Stimulated activated naive CD4-positive, alpha-beta T cell treated with Interleukin-2 at 50 U/mL for 16 hours (primary cell): ENCODE measurements around the gene RAG1.
A peak's percentile ranks its signal among the peaks of the same experiment; 100 is the strongest.
"Not testable (repeated sequence)": the region's sequence is repeated elsewhere in the genome, so short reads cannot be mapped to it uniquely, and the experiment has no call there.

Experiments used
- DNase-seq: peaks from one replicate; lab custom pipeline; 2025; lab: John Stamatoyannopoulos, UW

RAG1 gene

DNA sequence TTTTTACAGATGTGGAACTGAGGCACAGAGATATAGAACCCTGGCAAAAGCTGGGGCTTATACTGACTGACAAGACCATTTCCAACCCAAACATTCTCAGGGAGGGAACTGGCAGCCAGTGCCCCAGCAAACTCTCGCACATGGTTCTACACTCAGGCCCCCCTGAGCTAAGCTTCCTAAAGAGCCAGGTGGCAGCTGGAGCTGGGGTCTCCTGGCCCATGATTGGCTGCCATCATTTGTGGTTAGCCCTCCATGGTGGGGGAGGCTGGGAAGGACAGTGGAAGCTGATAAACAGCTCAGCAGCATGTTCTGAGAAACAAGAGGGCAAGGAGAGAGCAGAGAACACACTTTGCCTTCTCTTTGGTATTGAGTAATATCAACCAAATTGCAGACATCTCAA, at the start of gene RAG1:
Gene RAG1 (plus strand): TSS at position 314 of the 400 bp plus-strand sequence. CDS start 5,298 bp downstream, outside the sequence.
- no peak for DNase-seq

DNA sequence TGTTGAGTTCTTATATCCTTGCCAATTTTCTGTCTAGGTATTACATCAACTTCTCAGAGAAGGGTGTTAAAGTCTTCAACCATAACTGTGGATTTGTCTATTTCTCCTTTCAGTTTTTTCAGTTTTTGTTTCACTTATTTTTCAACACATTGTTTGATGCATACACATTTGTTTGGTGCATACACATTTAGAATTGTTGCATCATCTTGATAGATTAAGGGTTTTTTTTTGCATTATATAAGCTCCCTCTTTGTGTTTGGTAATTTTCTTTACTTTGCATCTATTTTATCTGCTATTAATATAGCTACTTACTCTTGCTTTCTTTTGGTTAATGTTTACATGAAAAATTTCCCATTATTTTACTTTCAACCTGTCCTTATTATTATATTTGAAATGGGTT, 37.0 kb upstream of the RAG1 start:
- no peak for DNase-seq

DNA sequence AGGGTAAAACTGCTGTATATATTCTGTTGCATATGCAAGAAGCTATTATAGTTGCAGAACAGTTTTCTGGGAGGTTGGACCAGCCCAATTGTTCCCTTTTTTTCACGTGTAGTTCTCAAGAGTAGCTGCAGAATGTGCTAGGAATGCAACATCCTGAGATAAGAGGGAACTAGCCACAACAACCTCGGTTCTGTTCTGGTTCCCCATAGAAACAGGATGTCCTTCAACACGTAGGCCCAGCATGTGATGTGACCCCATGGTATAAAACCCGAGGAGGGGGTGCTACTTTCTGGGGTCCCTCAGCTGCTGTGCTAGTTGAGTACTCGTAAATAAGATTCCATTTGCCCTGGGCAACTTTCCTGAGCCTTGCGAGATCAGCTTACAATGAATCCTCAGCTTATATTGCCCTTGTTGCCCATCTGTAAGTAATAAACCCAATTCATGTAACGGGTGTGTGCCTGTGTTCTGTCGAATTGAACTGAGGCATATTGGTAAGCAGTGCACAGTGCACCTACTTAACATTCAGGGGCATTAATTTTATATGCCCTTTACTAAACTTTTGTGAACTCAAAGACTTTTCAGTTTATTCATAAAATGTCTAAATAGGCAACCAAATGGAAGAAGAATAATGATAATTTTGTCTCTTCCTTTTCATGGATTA, 34.7 kb upstream of the RAG1 start:
- DNase-seq = no peak

- no peak for DNase-seq
Measured at GRCh38 chr11:36534276-36534840, 33.4 kb upstream of the RAG1 start.

GRCh38 chr11:36540998-36541397, 26.8 kb upstream of the RAG1 start:
- peak; percentile 5 for DNase-seq

- DNase-seq = no peak
Measured at GRCh38 chr11:36550385-36551115, 17.3 kb upstream of the RAG1 start.

GRCh38 chr11:36557390-36557789, 10.4 kb upstream of the RAG1 start:
- DNase-seq = not testable (repeated sequence)

- no peak for DNase-seq
Measured at GRCh38 chr11:36557991-36558390, 9.8 kb upstream of the RAG1 start.

GRCh38 chr11:36558571-36559413, 9.0 kb upstream of the RAG1 start:
- no peak for DNase-seq

DNA sequence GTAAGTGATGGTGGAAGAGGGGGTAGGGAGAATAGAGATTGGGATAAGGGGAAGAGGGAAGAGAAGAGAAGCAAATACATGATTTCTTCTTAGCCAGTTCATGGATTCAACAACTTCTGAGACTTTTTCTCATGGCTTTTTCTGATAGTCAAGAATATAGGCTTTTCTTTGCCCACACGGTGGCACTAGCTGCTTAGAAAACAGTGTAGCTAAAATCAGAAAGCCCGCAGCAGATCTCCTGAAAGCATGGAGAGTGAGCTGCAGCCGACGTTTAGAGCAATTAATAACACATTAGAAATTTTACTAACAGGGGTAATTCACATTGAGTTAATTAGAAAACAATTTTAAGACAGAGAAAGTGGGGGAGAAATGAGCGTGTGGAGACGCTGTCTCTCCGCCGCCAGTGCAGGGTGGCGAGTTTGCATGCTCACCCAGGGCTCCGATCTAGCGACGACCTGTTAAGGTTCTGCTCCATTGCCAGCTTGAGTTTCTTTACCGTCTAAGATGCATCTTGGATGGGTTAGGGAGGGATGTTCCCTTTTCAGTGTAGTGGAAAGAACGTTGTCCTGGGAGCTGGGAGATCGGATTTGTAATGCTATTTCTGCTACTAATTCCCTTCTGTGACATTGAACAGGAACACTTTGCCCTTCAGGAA, 3.3 kb upstream of the RAG1 start:
- DNase-seq = peak; percentile 1

DNA sequence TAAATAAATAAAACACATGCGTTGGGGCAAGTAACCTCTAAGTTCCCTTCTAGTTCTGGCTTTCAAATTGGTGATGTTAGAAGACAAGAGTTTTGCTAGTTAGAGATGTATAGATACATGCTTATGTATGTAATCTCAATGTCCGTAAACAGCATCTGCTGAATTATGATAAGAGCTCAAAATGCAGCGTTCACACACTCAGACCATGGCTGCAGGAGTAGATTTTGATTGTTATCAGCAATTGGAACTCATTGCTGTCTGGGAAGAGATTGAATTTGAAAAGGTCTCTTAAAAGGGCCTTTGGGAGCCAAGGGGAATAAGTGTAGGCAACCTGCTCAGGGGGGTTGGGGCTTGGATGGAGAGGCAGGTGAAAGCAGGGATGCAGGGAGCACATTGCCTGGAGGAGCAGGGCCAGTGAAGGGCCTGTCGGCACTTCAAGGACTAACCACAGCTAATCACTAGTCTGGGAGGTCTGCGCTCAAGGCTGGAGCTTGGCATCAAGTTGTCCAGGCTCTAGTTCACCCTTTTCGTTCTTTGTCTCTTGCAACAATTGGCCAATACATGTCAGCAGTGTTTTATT, 2.7 kb upstream of the RAG1 start:
- DNase-seq = no peak

- no peak for DNase-seq
Measured at GRCh38 chr11:36566407-36567053, 1.3 kb upstream of the RAG1 start.

DNA sequence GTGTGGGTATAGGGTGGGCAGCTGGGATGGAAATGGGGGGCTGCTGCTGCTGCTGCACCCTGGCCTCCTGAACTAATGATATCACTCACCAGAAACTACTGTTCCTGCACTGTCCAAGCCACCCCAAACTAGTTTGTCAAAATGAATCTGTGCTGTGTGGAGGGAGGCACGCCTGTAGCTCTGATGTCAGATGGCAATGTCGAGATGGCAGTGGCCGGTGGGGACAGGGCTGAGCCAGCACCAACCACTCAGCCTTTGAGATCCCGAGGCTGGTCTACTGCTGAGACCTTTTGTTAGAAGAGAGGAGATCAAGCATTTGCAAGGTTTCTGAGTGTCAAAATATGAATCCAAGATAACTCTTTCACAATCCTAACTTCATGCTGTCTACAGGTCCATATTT, 1.3 kb downstream of the RAG1 start:
- DNase-seq = no peak

- no peak for DNase-seq
Measured at GRCh38 chr11:36574486-36574885, 6.7 kb downstream of the RAG1 start.

- no peak for DNase-seq
Measured at GRCh38 chr11:36577373-36577772, 9.6 kb downstream of the RAG1 start.

- no peak for DNase-seq
Measured at GRCh38 chr11:36577859-36578258, 10.1 kb downstream of the RAG1 start.

DNA sequence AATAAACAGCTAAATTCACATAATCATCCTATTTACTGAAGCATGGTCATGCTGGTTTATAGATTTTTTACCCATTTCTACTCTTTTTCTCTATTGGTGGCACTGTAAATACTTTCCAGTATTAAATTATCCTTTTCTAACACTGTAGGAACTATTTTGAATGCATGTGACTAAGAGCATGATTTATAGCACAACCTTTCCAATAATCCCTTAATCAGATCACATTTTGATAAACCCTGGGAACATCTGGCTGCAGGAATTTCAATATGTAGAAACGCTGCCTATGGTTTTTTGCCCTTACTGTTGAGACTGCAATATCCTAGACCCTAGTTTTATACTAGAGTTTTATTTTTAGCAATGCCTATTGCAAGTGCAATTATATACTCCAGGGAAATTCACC, 10.7 kb downstream of the RAG1 start:
- DNase-seq = no peak

DNA sequence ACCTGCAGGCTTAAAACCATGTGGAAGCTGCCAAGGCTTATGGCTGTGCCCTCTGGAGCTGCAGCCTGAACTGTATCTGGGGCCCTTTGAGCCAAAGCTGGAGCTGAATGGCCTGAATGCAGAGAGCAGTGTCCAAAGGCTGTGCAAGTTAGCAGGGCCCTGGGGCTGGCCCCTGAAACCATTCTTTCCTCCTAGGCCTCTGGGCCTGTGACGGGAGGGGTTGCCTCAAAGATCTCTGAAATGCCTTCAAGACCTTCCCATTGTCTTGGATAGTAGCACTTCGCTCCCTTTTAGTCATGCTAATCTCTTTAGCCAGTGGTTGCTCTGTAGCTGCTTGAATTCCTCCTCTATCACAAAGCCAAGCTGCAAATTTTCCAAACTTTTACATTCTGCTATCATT, 13.7 kb downstream of the RAG1 start:
- no peak for DNase-seq

DNA sequence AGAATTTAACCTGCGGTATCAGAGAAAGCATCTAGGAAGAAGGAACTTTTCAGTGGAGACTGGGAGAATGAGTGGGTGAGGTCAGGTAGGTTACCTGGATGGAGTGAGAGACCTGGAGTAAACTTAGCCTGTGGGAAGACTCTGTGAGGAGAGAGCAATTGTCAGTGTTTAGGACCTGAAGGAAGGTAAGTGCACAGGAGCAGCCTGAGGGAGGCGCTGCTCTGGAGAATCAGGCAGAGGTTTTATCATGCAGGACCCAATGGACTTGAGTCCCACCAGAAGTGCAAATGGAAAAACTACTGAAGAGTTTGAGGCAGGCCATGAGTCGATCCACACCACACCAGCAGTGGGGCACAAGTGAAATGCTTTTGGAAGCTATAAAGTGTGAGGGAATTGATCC, 15.9 kb downstream of the RAG1 start:
- no peak for DNase-seq

DNA sequence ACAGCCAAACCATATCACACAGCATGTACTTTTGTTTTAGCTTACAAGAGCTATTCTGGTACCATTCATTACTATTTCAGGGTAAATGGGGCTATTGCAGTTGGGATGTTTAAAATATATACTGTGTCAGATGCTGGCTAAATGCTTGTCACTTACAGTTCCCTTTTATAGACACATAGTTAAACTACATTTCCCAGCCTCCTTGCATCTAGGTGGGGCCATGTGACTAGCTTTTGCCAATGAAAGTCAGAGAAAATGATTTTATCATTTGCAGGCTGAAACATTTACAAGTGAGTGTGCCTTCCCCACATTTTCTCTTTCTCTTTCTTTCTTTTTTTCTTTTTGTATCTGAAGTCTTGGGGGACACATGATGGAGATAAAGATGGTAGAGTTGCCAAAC, 18.7 kb downstream of the RAG1 start:
- no peak for DNase-seq

- no peak for DNase-seq
Measured at GRCh38 chr11:36588099-36588498, 20.3 kb downstream of the RAG1 start.
